Fibroblast of lung (primary cell): Measurements from ENCODE around the gene ADD2.

Experiments used
- CTCF ChIP-seq, 2 donors: IDR thresholded peaks in 1 of 2; conservative IDR thresholded peaks in 1 of 2; 1 replicate in 1 of 2; 2 replicates in 1 of 2; pipeline ENCODE4 v1.5.1; 2011 to 2012; ENCODE audit warnings: low read length in 2 of 2, control low read depth in 1 of 2, inconsistent platforms in 1 of 2, low read depth in 1 of 2, mild to moderate bottlenecking in 1 of 2
- EZH2 ChIP-seq: IDR thresholded peaks from 2 replicates; pipeline ENCODE4 v1.5.1; 2012; ENCODE audit warnings: low read length, control low read depth, mild to moderate bottlenecking; ENCODE audit errors: missing control alignments

GRCh38 chr2:70671092-70671675, 96.8 kb downstream of the ADD2 start:
- TF ChIP-seq CTCF (conservative IDR thresholded peaks at IDR 0.05 in 1 of 2, IDR thresholded peaks at IDR 0.05 in 1 of 2; ENCODE audit: low read depth in 1 of 2, low read length in 2 of 2) (no peak), EZH2 (no peak)
